MM.1S (cell line): ENCODE measurements around the gene SUCLG1.

Source experiments
- CTCF ChIP-seq: fragments of 300-600 bp; sonication (generic); IDR thresholded peaks from 2 replicates; pipeline ENCODE4 v1.5.1; 2016; ENCODE audit warnings: antibody characterized with exemption, low read length, mixed read lengths
- EZH2 ChIP-seq: fragments of 300-600 bp; sonication (generic); optimal IDR thresholded peaks from 2 replicates; pipeline ENCODE3; 2017; ENCODE audit warnings: low read depth, mild to moderate bottlenecking, antibody characterized with exemption, low read length, mixed read lengths
- EZH2phosphoT487 ChIP-seq: fragments of 300-600 bp; sonication (generic); IDR thresholded peaks from 2 replicates; pipeline ENCODE4 v1.6.1; 2018; ENCODE audit warnings: antibody characterized with exemption, low read length

- TF ChIP-seq CTCF = no peak
- no peak for TF ChIP-seq EZH2
- no peak for TF ChIP-seq EZH2phosphoT487
These were observed 907 bp upstream of the SUCLG1 start for GRCh38 chr2:84459944-84460429.
